ENCODE data around the gene GNG13. TPM values are rescaled to one million over a fixed set of nuclear protein-coding genes. Genes with fewer than 3 reads are reported as not detected.

The GNG13 gene
- total and polyA plus RNA-seq, 9 of the 15 experiments (the other 6 are each of a cell fraction or from before 2014, with no cell fraction given): not detected

DNA sequence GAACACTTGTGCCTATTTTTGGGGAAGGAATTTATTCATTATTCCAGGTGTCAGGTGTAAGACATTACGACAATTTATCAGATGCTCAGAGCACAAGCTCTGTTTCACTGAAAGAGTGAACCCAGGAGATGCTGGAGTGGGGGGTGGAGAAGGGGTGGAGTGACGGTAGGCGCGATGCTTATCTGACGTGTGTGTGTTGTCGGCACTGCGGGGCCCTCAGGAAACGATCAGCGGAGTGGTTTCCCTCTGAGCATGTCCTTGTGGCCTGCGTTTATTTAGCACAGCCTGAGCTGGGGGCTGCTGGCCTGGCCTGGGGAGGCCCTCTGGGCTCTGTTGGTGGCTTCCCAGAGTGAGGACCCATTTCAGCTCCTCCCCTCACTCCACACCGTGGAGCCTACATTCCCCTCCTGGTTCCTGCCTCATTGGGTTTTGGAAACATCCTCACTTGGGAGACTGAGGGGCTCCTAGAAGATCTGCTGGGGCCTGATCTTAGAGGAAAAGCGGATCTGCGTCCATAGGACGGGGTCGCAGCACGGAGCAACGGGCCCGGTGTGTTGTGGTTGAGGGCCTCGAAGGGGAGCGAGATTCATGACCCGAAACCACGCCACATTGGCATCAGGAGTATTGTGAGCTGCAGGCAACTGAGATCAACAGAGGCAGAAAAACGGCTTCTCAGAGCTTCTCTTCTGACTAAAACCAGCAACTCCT lies 19.0 kb upstream of the GNG13 start:
- no peak for ATAC-seq
- BruUV-seq (replicated peaks): no TSS peak
- CTCF ChIA-PET (ENCODE audit: low intra/inter-chr PET ratio): no interaction called here

More for the DNA sequence above, 19.0 kb upstream of the GNG13 start:
- H3K4me2 ChIP-seq (ENCODE audit: insufficient read depth, low read length): no peak overlapping the region
- H3K9me1 ChIP-seq (ENCODE audit: control insufficient read depth, insufficient read depth, low read length): no peaks in the 10 kb centered on the region
- H4K20me1 ChIP-seq (replicated peaks; ENCODE audit: control insufficient read depth, insufficient read depth, low read length): no peaks in the 10 kb centered on the region
- H3K4me1 ChIP-seq (replicated peaks in 1 of 2; ENCODE audit: control insufficient read depth in 2 of 2, insufficient read depth in 2 of 2, low read length in 2 of 2): peaks cover 0 to 30% of the 10 kb centered on the region in 2 experiments; a peak in 2 of 5 replicates
- no peaks in the 10 kb centered on the region; the same call in 1 of the 2 replicates for H3K9me3 ChIP-seq (replicated peaks; ENCODE audit: control insufficient read depth, insufficient read depth, low read depth, low read length)
- in situ Hi-C loops (cut with MboI) (no loop called here), intact Hi-C loops (cut with micrococcal nuclease) (no loop called here)
- WGBS (ENCODE audit: insufficient coverage, low coverage, missing lambda C conversion rate): 3% methylated on average over 23 of the region's 23 CpGs
- H3K27ac ChIP-seq (ENCODE audit: extremely low read depth, low read depth, low read length): no peak overlapping the region
- POLR2A ChIA-PET: interaction anchor here (0.6 to 2.0 kb wide), 2 partner anchors 10 to 241 kb away, joined by 3 to 5 read pairs; no protein-coding TSS in a partner anchor
- H3K79me2 ChIP-seq (ENCODE audit: control insufficient read depth, insufficient read depth, low read length): no peaks in the 10 kb centered on the region
- TF ChIP-seq SREBF1 (IDR thresholded peaks at IDR 0.05; ENCODE audit: borderline replicate concordance, low read depth, low read length) (no peak), KLF1 (tag; IDR thresholded peaks at IDR 0.05) (no peak), DACH1 (IDR thresholded peaks at IDR 0.05; ENCODE audit: partially characterized antibody) (no peak), ADNP (tag; IDR thresholded peaks at IDR 0.05) (no peak), TEAD1 (CRISPR knock-in tag; IDR thresholded peaks at IDR 0.05) (no peak), TSC22D4 (tag; IDR thresholded peaks at IDR 0.05) (no peak), CBFA2T3 (IDR thresholded peaks at IDR 0.05) (no peak), CC2D1A (IDR thresholded peaks at IDR 0.05) (no peak), NFATC3 (IDR thresholded peaks at IDR 0.05) (no peak), ZNF695 (CRISPR knock-in tag; IDR thresholded peaks at IDR 0.05) (no peak), NRF1 (conservative IDR thresholded peaks at IDR 0.05 in 1 of 2, IDR thresholded peaks at IDR 0.05 in 1 of 2) (no peak), ZBTB17 (CRISPR knock-in tag; IDR thresholded peaks at IDR 0.05) (no peak)
- TF ChIP-seq, protein P1, sequence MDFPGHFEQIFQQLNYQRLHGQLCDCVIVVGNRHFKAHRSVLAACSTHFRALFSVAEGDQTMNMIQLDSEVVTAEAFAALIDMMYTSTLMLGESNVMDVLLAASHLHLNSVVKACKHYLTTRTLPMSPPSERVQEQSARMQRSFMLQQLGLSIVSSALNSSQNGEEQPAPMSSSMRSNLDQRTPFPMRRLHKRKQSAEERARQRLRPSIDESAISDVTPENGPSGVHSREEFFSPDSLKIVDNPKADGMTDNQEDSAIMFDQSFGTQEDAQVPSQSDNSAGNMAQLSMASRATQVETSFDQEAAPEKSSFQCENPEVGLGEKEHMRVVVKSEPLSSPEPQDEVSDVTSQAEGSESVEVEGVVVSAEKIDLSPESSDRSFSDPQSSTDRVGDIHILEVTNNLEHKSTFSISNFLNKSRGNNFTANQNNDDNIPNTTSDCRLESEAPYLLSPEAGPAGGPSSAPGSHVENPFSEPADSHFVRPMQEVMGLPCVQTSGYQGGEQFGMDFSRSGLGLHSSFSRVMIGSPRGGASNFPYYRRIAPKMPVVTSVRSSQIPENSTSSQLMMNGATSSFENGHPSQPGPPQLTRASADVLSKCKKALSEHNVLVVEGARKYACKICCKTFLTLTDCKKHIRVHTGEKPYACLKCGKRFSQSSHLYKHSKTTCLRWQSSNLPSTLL (IDR thresholded peaks at IDR 0.05): no peak
- TF ChIP-seq, protein P2, sequence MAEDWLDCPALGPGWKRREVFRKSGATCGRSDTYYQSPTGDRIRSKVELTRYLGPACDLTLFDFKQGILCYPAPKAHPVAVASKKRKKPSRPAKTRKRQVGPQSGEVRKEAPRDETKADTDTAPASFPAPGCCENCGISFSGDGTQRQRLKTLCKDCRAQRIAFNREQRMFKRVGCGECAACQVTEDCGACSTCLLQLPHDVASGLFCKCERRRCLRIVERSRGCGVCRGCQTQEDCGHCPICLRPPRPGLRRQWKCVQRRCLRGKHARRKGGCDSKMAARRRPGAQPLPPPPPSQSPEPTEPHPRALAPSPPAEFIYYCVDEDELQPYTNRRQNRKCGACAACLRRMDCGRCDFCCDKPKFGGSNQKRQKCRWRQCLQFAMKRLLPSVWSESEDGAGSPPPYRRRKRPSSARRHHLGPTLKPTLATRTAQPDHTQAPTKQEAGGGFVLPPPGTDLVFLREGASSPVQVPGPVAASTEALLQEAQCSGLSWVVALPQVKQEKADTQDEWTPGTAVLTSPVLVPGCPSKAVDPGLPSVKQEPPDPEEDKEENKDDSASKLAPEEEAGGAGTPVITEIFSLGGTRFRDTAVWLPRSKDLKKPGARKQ (CRISPR knock-in tag; IDR thresholded peaks at IDR 0.05): no peak
- TF ChIP-seq, protein P3, sequence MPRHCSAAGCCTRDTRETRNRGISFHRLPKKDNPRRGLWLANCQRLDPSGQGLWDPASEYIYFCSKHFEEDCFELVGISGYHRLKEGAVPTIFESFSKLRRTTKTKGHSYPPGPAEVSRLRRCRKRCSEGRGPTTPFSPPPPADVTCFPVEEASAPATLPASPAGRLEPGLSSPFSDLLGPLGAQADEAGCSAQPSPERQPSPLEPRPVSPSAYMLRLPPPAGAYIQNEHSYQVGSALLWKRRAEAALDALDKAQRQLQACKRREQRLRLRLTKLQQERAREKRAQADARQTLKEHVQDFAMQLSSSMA (CRISPR knock-in tag; IDR thresholded peaks at IDR 0.05): no peak
- peaks cover 50 to 93% of the 10 kb centered on the region in 2 experiments for H3K27me3 ChIP-seq (ENCODE audit: control insufficient read depth in 2 of 2, insufficient read depth in 2 of 2, low read length in 2 of 2)
- H3K4me3 ChIP-seq: no peak overlapping the region
- no peak overlapping the region for H2AFZ ChIP-seq (ENCODE audit: low read depth, low read length)
- DNase-seq (ENCODE audit: extremely low read depth in 1 of 4, low spot score in 3 of 4): no peak
- no peaks in the 10 kb centered on the region for H3K36me3 ChIP-seq (ENCODE audit: control insufficient read depth, insufficient read depth, low read length)
- no peak for FAIRE-seq
- no peak overlapping the region for H3K9ac ChIP-seq (ENCODE audit: insufficient read depth in 1 of 2, low read depth in 2 of 2, low read length in 2 of 2)

Measured in K562 (cell line).